H1 (cell line): ENCODE data around the gene CFH. TPM values are rescaled to one million over a fixed set of nuclear protein-coding genes. Genes with fewer than 3 reads are reported as not detected.
A peak's percentile ranks its signal among the peaks of the same experiment; 100 is the strongest.
"Not testable (repeated sequence)": the region's sequence is repeated elsewhere in the genome, so short reads cannot be mapped to it uniquely, and the experiment has no call there.

Experiments used
- CTCF ChIA-PET: fragments of 300-600 bp; sonication (Branson Sonifier 250); formaldehyde crosslinking; loops from one replicate; lab custom pipeline; 2021; ENCODE audit not compliant: partially characterized antibody; lab: Charles Lee
- POLR2A ChIA-PET: fragments of 300-600 bp; sonication (Branson Sonifier 250); formaldehyde crosslinking; loops from one replicate; lab custom pipeline; 2021; ENCODE audit warnings: inconsistent platforms; ENCODE audit not compliant: partially characterized antibody; lab: Charles Lee
- DNase-seq, 2 experiments: peaks; one replicate each; pipeline versions ENCODE4 v3.0.0 to v3.0.0-alpha.2; 2010 to 2022; ENCODE audit warnings: low spot score in 2 of 2, low read depth in 1 of 2, mixed read lengths in 1 of 2
- FAIRE-seq: peaks from 2 replicates; lab custom pipeline; 2011; peaks lifted over from hg19 to GRCh38; lab: Jason Lieb, UNC
- H2AFZ ChIP-seq: 2 replicates; pipeline ENCODE4 v1.8.1; 2012; ENCODE audit warnings: low read length, inconsistent platforms
- H2AK5ac ChIP-seq: 2 replicates; pipeline ENCODE4 v1.6.1; 2013; ENCODE audit warnings: low read depth, low read length
- H2BK120ac ChIP-seq: replicated peaks from 2 replicates; pipeline ENCODE3; 2013; ENCODE audit warnings: low read depth, low read length, inconsistent platforms
- H2BK12ac ChIP-seq: 2 replicates; pipeline ENCODE4 v1.6.1; 2013; ENCODE audit warnings: low read depth, low read length
- H2BK15ac ChIP-seq: 2 replicates; pipeline ENCODE4 v1.6.1; 2013; ENCODE audit warnings: low read length
- H2BK20ac ChIP-seq: 2 replicates; pipeline ENCODE4 v1.6.1; 2013; ENCODE audit warnings: low read length
- H2BK5ac ChIP-seq: 2 replicates; pipeline ENCODE4 v1.6.1; 2013; ENCODE audit warnings: low read depth, low read length
- H3K14ac ChIP-seq: 2 replicates; pipeline ENCODE4 v1.6.1; 2013; ENCODE audit warnings: inconsistent platforms; ENCODE audit not compliant: insufficient read length
- H3K18ac ChIP-seq: 2 replicates; pipeline ENCODE4 v1.6.1; 2013; ENCODE audit warnings: low read length; ENCODE audit errors: extremely low read depth
- H3K23ac ChIP-seq: 2 replicates; pipeline ENCODE4 v1.6.1; 2013; ENCODE audit warnings: inconsistent platforms; ENCODE audit not compliant: insufficient read length
- H3K23me2 ChIP-seq: 2 replicates; pipeline ENCODE4 v1.6.1; 2013; ENCODE audit warnings: low read depth, low read length
- H3K27ac ChIP-seq: 2 replicates; pipeline ENCODE4 v1.6.1; 2011; ENCODE audit warnings: low read depth, low read length, inconsistent platforms
- H3K27me3 ChIP-seq, 4 experiments: replicated peaks in 1 of 4; 1 replicate in 1 of 4; 2 replicates in 3 of 4; pipeline versions ENCODE4 v1.6.1 to v1.8.1; 2011 to 2013; ENCODE audit warnings: low read length in 3 of 4, mild to moderate bottlenecking in 3 of 4, inconsistent platforms in 2 of 4, mixed read lengths in 2 of 4, moderate library complexity in 1 of 4; ENCODE audit not compliant: control insufficient read depth in 3 of 4, insufficient read depth in 3 of 4; ENCODE audit errors: extremely low read depth in 1 of 4
- H3K36me3 ChIP-seq, 4 experiments: 2 replicates each; pipeline versions ENCODE4 v1.6.1 to v1.8.1; 2011 to 2013; ENCODE audit warnings: mild to moderate bottlenecking in 4 of 4, low read length in 3 of 4, moderate library complexity in 2 of 4, control low read depth in 1 of 4, inconsistent platforms in 1 of 4; ENCODE audit not compliant: insufficient read depth in 4 of 4, control insufficient read depth in 2 of 4
- H3K4ac ChIP-seq: replicated peaks from 2 replicates; pipeline ENCODE3; 2013; ENCODE audit warnings: low read length, low read depth, mixed read lengths, inconsistent platforms; ENCODE audit not compliant: insufficient read length
- H3K4me1 ChIP-seq, 4 experiments: replicated peaks in 1 of 4; 1 replicate in 1 of 4; 2 replicates in 3 of 4; pipeline versions ENCODE4 v1.6.1 to v1.8.1; 2011 to 2013; ENCODE audit warnings: low read length in 3 of 4, inconsistent platforms in 2 of 4, mixed read lengths in 1 of 4; ENCODE audit not compliant: insufficient read depth in 4 of 4, control insufficient read depth in 3 of 4
- H3K4me2 ChIP-seq, 2 experiments: 2 replicates each; pipeline versions ENCODE4 v1.6.1 to v1.8.1; 2011 to 2013; ENCODE audit warnings: low read depth in 2 of 2, low read length in 2 of 2, control low read depth in 1 of 2, inconsistent platforms in 1 of 2, mild to moderate bottlenecking in 1 of 2; ENCODE audit not compliant: insufficient read depth in 1 of 2
- H3K4me3 ChIP-seq, 4 experiments: fragments of 200-600, 300-600 bp in 1 of 4; sonication (generic), shearing (Covaris generic), sonication (Bioruptor Twin) in 1 of 4; 2 replicates each; pipeline versions ENCODE4 v1.5.1 to v1.8.1; 2011 to 2016; ENCODE audit warnings: low read length in 4 of 4, low read depth in 3 of 4, control low read depth in 2 of 4, inconsistent platforms in 2 of 4, mild to moderate bottlenecking in 2 of 4, mixed read lengths in 1 of 4, moderate library complexity in 1 of 4; ENCODE audit not compliant: insufficient read depth in 2 of 4; ENCODE audit errors: extremely low read depth in 1 of 4
- H3K56ac ChIP-seq: replicated peaks from 2 replicates; pipeline ENCODE3; 2013; ENCODE audit warnings: low read depth, mild to moderate bottlenecking, mixed read lengths, low read length, inconsistent platforms; ENCODE audit not compliant: insufficient read length
- H3K79me1 ChIP-seq: 2 replicates; pipeline ENCODE4 v1.6.1; 2013; ENCODE audit warnings: low read depth, low read length, control low read depth
- H3K79me2 ChIP-seq, 2 experiments: 2 replicates each; pipeline versions ENCODE4 v1.6.1 to v1.8.1; 2012 to 2013; ENCODE audit warnings: low read length in 2 of 2, mild to moderate bottlenecking in 2 of 2, inconsistent platforms in 1 of 2; ENCODE audit not compliant: insufficient read depth in 2 of 2, control insufficient read depth in 1 of 2
- H3K9ac ChIP-seq, 4 experiments: replicated peaks in 1 of 4; 1 replicate in 1 of 4; 2 replicates in 3 of 4; pipeline versions ENCODE4 v1.6.1 to v1.8.1; 2011 to 2013; ENCODE audit warnings: low read depth in 3 of 4, low read length in 3 of 4, control low read depth in 2 of 4, mild to moderate bottlenecking in 2 of 4, moderate library complexity in 2 of 4, inconsistent platforms in 1 of 4; ENCODE audit errors: extremely low read depth in 1 of 4
- H3K9me3 ChIP-seq, 2 experiments: 2 replicates each; pipeline versions ENCODE4 v1.6.1 to v1.8.1; 2012 to 2013; ENCODE audit warnings: mild to moderate bottlenecking in 2 of 2, moderate library complexity in 2 of 2, control low read depth in 1 of 2, inconsistent platforms in 1 of 2, low read depth in 1 of 2, low read length in 1 of 2, mixed read lengths in 1 of 2; ENCODE audit not compliant: insufficient read depth in 2 of 2
- H4K20me1 ChIP-seq, 2 experiments: replicated peaks in 1 of 2; 2 replicates each; pipeline versions ENCODE3 to v1.8.1; 2011 to 2013; ENCODE audit warnings: inconsistent platforms in 2 of 2, low read length in 2 of 2, mild to moderate bottlenecking in 1 of 2; ENCODE audit not compliant: insufficient read depth in 2 of 2, control insufficient read depth in 1 of 2
- H4K5ac ChIP-seq: 2 replicates; pipeline ENCODE4 v1.6.1; 2013; ENCODE audit warnings: low read length, low read depth, mixed read lengths, inconsistent platforms; ENCODE audit not compliant: insufficient read length
- H4K8ac ChIP-seq: 2 replicates; pipeline ENCODE4 v1.8.0; 2013; ENCODE audit warnings: mild to moderate bottlenecking, moderate library complexity, low read length, inconsistent platforms; ENCODE audit not compliant: insufficient read depth; ENCODE audit errors: extremely low read depth
- H4K91ac ChIP-seq: replicated peaks from 2 replicates; pipeline ENCODE3; 2013; ENCODE audit warnings: low read length, mixed read lengths, inconsistent platforms; ENCODE audit not compliant: insufficient read length
- MAFK ChIP-seq: IDR thresholded peaks from 2 replicates; pipeline ENCODE4 v1.6.1; 2012; ENCODE audit warnings: low read depth, mild to moderate bottlenecking, improper control_type of control experiment, low read length
- WGBS, 2 experiments: shearing (Covaris generic) in 1 of 2; methylation state at CpG; one replicate each; pipeline versions ENCODE4 v1.1.6 to v1.1.7; 2013 to 2015; ENCODE audit warnings: low lambda C conversion rate in 2 of 2, mixed read lengths in 2 of 2, inconsistent platforms in 1 of 2, low coverage in 1 of 2, missing lambda C conversion rate in 1 of 2; ENCODE audit not compliant: insufficient replicate concordance in 2 of 2, insufficient coverage in 1 of 2, insufficient read length in 1 of 2; ENCODE audit errors: extremely low coverage in 1 of 2, missing lambda C conversion rate in 1 of 2; 5-methylcytosine and 5-hydroxymethylcytosine counted together
- polyA plus RNA-seq, 7 experiments: library from polyadenylated mRNA; depleted of rRNA in 3 of 7; stranded (reverse) in 5 of 7; unstranded in 2 of 7; fragments of >200 nt in 5 of 7; fragments of 200-250 nt in 2 of 7; gene quantifications; 1 replicate in 5 of 7; 2 replicates in 1 of 7; 4 replicates in 1 of 7; pipeline versions ENCODE4 v1.2.1 to v1.2.3, GENCODE V29; 2011 to 2013; ENCODE audit warnings: missing spikeins in 2 of 7, mixed read lengths in 2 of 7
- total RNA-seq: library from RNA; stranded (reverse); fragmentation: NEBNext Ultra II Directional; extraction: Animal tissue kit (Norgen Biotek cat#: 25700); gene quantifications from 2 replicates; pipeline ENCODE4 v1.2.1, GENCODE V29; 2021

CFH gene
- total and polyA plus RNA-seq, 2 of the 8 experiments (the other 6 are each of a cell fraction or from before 2014, with no cell fraction given) = not detected

DNA sequence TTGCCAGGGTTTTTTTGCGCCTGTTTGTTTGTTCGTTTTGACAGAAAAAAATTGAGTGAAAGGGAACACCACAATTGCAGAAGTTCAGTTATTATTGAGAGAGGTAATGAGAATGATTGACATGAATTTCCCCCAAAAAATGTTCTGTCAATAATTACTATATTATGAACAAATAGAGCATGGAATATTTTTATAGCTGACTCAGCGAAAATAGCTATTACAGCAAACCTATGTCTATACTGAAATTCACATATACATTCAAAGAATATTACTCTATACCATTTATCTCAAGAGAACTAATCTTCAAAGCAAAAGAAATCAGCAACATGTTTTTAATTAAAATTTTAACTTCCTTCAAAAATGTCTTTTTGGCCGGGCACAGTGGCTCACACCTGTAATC is 118.0 kb downstream of the CFH start:
- H3K4me1 ChIP-seq, H3K9ac ChIP-seq, H2BK5ac ChIP-seq, H3K4me3 ChIP-seq, FAIRE-seq, H4K8ac ChIP-seq, H3K79me2 ChIP-seq, H2AFZ ChIP-seq, H3K79me1 ChIP-seq, H3K9me3 ChIP-seq, H3K27me3 ChIP-seq, H3K27ac ChIP-seq, H3K56ac ChIP-seq, H2AK5ac ChIP-seq, H2BK15ac ChIP-seq, H3K36me3 ChIP-seq, CTCF ChIA-PET, H3K23ac ChIP-seq, POLR2A ChIA-PET, H3K18ac ChIP-seq, H2BK120ac ChIP-seq, H4K5ac ChIP-seq, H3K23me2 ChIP-seq, H2BK12ac ChIP-seq, DNase-seq, H3K14ac ChIP-seq, H2BK20ac ChIP-seq, H3K4me2 ChIP-seq, H3K4ac ChIP-seq, H4K20me1 ChIP-seq, H4K91ac ChIP-seq: not testable (repeated sequence)
- WGBS, 2 experiments = 93% methylated on average over 3 of the region's 4 CpGs; no CpG with 5 or more reads in 1 of the 2 experiments
- TF ChIP-seq MAFK = peak; percentile 93
